Measurements from ENCODE around the gene CATSPERD.
A peak's percentile ranks its signal among the peaks of the same experiment; 100 is the strongest.

CATSPERD gene

GRCh38 chr19:5788422-5788821 lies 68.0 kb downstream of the CATSPERD start:
- no peak for DNase-seq

GRCh38 chr19:5789351-5789761 lies 68.9 kb downstream of the CATSPERD start:
- DNase-seq = no peak

- no peak for DNase-seq
Observed at GRCh38 chr19:5789886-5790558, 69.6 kb downstream of the CATSPERD start.

GRCh38 chr19:5790559-5791520 lies 70.4 kb downstream of the CATSPERD start, which contains the start of gene DUS3L:
Gene DUS3L (minus strand): TSS chr19:5791163. CDS start chr19:5791141, 22 bp downstream.
- DNase-seq = peak; percentile 98

- DNase-seq = no peak
Observed at GRCh38 chr19:5792224-5792623, 71.8 kb downstream of the CATSPERD start.

GRCh38 chr19:5793188-5793587 lies 72.8 kb downstream of the CATSPERD start:
- no peak for DNase-seq

GRCh38 chr19:5795382-5795919 lies 75.0 kb downstream of the CATSPERD start:
- no peak for DNase-seq

GRCh38 chr19:5798244-5798643 lies 77.8 kb downstream of the CATSPERD start:
- DNase-seq = no peak

GRCh38 chr19:5799247-5800241 lies 79.1 kb downstream of the CATSPERD start:
- DNase-seq = no peak

GRCh38 chr19:5800361-5801270 lies 80.2 kb downstream of the CATSPERD start:
- no peak for DNase-seq

GRCh38 chr19:5801796-5802619 lies 81.6 kb downstream of the CATSPERD start:
- DNase-seq = peak; percentile 47

- DNase-seq = peak; percentile 25
Observed at GRCh38 chr19:5803441-5803751, 83.0 kb downstream of the CATSPERD start.

- peak; percentile 94 for DNase-seq
Observed at GRCh38 chr19:5803752-5804515, 83.5 kb downstream of the CATSPERD start.

- no peak for DNase-seq
Observed at GRCh38 chr19:5804516-5805461, 84.4 kb downstream of the CATSPERD start, which contains the start of gene NRTN. Gene NRTN (plus strand): TSS chr19:5805067. CDS start chr19:5824166, 19,099 bp downstream.

- peak; percentile 78 for DNase-seq
Observed at GRCh38 chr19:5805462-5806132, 85.2 kb downstream of the CATSPERD start.

- DNase-seq = no peak
Observed at GRCh38 chr19:5806133-5806489, 85.7 kb downstream of the CATSPERD start.

- DNase-seq = no peak
Observed at GRCh38 chr19:5806905-5807304, 86.5 kb downstream of the CATSPERD start.
